NCI-H774 (cell line): ENCODE results near the gene NCOA6.
"Not testable (repeated sequence)": the region's sequence is repeated elsewhere in the genome, so short reads cannot be mapped to it uniquely, and the experiment has no call there.

Experiments used
- DNase-seq: peaks from one replicate; lab custom pipeline; 2025; lab: John Stamatoyannopoulos, UW

Gene NCOA6

DNA sequence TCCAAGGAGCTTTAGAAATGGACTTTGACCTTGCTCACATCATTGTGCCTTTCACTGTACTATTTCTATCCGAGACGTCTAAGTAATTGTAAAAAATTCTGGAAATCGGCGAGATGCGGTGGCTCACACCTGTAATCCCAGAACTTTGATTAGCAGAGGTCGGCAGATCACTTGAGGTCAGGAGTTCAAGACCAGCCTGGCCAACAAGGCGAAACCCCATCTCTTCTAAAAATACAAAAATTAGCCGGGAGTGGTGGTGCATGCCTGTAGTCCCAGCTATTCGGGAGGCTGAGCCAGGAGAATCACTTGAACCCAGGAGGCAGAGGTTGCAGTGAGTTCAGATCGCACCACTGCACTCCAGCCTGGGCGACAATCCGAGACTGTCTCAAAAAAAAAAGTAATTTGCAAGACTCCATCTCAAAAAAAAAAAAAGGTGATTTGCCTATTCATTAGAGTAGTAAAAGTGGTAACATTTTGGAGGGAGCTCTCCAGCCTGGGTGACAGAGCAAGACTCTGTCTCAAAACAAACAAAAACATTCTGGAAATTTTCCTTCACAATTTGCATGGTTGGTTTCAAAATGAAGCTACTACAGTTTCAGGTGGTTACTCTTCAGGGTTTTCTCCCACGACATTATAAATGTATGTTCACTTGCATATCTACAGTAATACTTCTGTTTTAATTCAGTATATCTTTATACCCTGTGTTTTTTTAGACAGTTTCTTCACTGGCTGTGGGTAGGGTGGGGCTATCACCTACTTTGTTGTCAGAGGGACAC is 106.0 kb downstream of the NCOA6 start:
- DNase-seq, result not testable (repeated sequence)

DNA sequence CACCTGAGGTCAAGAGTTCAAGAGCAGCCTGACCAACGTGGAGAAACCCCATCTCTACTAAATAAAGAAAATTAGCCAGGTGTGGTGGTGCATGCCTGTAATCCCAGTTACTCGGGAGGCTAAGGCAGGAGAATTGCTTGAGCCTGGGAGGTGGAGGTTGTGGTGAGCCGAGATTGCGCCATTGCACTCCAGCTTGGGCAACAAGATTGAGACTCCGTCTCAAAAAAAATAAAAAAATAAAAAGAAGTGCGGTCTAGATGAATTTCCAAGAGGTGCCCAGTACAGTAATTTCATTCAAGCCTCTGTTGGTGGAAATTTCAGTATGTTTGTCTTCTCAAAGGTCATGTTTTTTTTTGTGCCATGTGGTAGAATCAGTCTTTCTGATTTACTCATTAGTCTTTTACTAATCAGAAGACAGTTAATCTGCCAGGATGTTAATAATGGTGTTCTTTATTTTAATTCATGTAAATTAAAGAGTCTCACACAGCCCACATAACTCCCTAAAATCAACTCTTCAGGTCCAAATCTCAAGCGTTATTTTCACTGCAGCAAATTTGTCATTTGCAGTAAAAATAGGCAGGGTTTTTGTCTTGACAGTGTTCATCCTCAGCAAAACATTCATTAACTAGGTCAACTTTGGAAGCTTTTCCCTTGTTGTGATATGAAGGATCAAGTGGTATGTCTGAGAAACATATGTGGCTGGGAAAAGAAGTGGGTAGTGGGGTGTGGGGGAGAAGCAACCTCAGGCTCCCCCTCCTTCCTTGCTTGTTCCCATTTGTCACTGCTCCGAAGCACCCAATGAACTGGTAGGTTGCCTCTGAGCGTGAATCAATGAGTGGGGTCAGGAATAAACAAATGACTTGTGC is 108.0 kb downstream of the NCOA6 start:
- DNase-seq, result no peak

DNA sequence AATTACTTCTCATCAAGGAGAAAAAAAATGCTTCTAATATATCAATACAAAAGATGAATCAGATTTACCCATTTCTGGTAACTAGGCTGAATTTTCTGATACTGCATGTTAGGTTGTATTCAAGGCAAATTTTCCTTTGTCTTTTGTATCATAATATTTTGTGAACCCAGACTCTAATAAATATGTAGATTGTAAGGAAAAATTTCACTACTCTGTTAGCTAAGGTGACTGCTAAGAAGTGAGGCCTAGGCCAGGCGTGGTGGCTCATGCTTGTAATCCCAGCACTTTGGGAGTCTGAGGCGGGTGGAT is 108.6 kb downstream of the NCOA6 start:
- DNase-seq, result no peak

DNA sequence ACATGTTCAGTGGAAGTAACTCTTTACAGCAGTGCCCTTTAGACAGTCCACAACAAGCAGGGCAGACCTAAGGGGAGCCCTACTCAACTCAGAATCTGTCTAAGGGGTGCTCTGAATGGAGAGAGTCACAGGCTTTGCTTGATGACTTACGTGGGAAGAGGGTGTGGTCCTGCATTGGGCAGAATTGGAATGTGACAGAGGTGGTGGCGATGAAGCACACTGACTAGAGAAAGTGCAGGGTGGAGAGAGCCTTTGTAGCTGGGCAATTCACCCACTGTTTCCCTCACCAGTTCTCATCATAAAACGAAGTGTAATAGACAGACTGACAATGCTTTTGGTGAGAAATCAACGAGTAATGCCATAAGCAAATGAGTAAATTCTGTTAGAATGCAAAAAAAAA is 110.1 kb downstream of the NCOA6 start:
- DNase-seq, result no peak

DNA sequence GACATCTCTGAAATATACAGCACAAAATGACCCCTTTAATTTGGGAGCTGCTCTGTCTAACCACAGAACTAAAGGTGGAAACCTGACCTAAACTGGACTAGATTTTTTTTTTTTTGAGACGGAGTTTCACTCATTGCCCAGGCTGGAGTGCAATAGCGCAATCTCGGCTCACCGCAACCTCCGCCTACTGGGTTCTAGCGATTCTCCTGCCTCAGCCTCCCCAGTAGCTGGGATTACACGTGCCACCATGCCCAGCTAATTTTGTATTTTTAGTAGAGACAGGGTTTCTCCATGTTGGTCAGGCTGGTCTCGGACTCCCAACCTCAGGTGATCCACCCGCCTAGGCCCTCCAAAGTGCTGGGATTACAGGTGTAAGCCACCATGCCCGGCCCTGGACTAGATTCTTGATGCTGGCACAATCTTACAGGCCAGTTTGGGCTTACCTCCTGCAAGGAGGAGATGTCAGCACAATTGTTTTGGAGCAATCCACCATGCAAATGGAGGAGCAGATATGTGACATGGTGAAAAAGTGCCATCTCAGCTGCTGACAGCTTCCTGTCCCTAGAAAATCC is 111.4 kb downstream of the NCOA6 start:
- not testable (repeated sequence) for DNase-seq

DNA sequence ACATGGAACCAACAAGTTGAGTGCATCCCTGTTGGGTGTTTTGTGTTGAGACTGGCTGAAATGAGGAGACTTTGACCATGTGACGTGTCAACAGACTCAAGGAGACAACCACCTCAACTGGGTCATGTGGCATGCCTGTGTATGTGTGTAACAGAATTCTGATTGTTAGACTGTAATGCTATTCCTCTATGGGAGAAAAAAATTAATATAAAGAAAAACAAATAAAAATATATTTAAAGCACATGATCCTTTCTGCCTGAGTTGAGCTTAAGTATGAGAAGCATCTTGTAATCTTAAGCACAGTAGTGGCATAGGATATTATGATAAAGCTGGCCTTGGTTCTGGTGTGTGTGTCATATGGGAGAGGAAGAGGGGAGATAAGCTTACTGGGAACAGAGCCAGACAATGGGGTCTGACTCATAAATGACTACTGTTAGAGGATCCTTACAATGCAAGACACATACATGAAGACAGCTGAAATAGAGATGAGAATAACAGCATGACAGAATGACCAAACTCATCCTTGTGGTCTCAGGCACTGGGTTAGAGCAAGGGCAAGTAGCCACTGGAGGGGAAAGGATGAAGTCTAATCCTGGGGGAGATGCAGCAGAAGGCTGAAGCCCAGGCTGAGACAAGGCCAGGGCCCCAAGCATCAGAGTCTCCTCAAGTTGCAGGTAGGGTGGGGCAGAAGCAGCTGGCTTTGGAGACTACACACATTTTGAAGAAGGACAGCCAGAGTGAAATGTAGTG is 112.1 kb downstream of the NCOA6 start:
- no peak for DNase-seq

DNA sequence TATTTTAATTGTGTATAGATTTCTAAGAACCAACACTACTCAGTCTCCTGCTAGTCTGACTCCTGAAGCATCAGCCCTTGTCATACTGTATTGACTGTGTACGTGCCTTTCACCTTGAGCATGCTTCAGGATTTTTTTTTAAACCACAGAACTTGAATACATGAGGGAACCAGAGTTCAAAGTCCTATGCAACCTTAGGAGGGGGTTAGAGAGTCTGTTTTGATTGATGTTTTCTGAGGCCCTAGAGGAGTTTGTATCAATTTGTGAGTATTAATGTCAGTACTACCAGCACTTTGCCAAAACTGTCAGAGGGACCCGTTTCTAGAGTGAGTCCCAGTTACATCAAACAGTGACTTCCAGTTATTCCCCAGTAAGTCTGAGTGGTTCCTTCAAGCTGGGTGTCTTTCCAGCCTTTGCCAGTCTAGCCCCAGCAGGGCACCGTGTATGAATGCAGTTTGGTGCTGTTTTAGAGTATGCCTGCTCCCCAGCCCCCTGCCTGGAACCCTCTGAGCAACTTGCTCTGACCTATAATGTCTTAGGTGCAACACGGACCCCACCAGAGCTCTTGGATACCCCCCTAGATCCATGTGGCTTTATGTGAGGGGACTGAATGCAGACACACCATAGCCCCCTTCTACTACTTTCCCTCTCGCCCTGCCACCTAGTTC is 112.8 kb downstream of the NCOA6 start:
- DNase-seq, result no peak

DNA sequence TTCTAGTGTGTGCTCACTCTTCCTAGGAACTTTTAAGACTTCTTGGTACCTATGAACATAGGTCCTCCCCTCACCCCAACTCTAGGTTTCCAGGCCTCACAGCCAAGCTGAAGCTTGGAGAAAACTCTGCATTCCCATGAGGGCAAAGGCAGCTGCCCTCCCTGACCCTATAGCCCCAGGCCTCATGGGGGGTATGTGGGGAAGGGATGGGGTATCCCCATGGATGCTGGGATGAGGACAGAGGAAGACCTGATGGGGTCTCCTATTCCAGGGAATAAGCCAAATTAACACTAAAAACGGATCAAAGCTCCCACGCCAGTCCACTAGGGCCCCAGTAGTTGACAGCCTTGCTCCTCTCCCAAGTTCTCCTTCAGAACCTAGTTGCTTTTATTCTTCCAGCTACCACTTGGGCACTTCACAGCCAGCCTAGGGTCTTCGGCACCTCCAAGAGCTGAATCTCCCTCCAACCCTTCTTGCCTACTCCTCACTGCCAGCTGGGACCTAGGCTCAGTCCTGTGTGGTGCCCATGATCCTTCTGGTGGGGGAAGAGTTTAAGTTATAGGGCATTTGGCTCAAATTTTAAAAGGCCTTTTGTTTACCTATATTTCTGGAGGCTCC is 113.5 kb downstream of the NCOA6 start:
- no peak for DNase-seq

DNA sequence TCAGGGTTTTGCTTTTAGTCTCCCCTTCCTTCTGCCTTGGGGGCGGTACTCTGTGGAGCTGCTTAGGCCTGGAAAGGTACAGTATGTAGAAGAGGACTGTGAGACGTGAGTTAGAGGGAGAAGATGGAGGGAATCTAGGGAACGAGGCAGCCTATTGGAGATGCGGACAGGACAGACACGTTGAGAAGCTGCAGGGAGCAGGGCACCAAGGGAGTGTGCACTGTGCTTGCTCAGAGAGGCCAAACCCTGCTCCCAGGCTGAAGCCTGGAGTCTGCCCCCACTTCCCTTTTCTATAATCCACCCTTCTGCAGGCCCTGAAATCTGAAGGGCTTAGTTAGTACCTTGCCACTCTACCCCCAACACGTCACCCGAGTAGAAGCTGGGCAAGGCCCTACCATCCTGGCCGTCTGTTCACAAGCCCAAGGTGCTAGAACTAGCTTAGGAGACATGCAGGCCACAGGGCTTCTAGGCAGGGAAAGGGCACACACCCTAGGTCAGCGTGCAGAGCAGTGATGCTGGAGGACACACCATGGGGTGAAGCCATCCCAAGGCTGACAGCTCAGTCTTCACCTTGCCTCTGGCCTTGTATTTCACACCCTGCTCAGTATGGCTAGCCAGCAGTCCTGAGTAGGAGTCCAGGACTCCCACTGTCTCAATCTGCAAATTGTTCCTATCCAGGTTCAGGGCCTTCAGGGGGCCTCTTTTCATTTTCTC is 114.4 kb downstream of the NCOA6 start:
- DNase-seq, result no peak

DNA sequence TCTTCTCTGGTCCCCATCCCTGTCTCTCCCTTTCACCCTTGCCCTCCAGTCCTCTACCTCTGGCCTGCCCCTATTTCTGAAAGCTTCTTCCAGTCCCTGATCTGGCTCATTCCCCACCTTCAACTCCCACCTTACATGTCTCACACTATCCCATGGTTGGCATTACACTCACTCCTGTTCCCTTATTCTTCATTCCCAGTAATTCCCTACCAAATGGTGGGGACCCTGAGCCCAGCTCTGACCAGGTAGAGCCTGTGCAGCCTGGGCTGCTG is 114.9 kb downstream of the NCOA6 start:
- DNase-seq, result no peak

DNA sequence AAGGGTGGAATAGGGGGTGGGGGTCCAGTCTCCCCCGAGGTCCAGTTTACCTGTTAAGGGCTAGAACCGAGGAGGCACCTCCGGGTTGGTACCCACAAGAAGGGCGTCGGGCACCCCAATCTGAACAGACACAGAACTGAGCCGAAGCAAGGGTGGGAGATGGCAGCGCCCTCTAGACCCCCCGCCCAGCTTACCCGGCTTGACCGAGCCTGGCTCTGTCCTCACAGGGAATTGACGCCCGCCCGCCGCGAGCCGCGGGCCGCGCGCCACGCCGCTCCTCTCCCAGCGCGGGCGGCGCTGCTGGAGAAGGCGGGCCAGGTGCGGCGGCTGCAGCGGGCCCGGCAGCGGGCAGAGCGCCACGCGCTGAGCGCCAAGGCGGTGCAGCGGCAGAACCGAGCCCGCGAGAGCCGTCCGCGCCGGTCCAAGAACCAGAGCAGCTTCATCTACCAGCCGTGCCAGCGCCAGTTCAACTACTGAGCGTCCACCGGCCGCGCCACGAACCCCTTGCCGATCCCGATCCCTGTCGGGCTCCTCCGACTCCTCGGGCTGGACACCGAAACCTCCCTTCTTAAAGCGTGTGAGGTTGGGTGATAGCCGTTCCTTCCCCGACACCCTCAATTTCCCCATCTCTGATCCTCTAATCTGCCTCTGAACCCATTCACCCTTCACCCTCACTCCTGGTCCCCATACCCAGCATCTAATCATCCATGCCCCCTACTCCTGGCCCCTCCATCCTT is 115.5 kb downstream of the NCOA6 start:
- peak; percentile 75 for DNase-seq

DNA sequence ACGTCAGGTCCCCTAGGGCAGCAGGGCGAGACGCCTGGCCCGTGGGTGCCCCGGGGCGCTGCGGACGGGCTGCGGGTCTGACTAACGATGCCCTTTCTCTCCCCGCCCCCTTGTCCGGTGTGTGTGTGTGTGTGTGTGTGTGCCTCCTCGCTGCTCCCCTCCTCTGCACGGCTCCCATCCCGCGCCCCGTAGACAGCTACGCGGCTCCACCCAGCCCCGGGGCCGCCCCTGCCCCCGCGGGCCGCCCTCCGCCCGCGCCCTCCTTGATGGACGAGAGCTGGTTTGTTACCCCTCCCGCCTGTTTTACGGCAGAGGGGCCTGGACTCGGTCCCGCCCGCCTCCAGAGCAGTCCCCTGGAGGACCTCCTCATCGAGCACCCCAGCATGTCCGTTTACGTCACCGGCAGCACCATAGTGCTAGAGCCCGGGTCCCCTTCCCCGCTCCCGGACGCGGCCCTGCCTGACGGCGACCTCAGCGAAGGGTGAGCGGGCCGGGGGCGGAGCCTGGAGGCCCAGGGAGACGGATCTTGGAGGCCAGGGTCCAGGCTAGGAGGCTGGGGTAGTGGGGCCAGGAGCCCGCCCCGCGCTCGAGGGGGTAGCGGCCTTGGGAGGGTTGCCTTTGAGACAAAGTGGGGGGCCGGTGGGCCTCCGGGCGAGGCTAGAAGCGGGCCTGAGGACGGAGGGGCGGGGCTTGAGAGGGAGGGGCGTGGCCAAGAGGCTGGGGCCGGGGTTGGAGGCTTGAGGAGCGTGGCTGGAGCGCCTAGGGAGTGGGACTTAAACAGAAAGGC is 116.2 kb downstream of the NCOA6 start:
- peak; percentile 84 for DNase-seq

DNA sequence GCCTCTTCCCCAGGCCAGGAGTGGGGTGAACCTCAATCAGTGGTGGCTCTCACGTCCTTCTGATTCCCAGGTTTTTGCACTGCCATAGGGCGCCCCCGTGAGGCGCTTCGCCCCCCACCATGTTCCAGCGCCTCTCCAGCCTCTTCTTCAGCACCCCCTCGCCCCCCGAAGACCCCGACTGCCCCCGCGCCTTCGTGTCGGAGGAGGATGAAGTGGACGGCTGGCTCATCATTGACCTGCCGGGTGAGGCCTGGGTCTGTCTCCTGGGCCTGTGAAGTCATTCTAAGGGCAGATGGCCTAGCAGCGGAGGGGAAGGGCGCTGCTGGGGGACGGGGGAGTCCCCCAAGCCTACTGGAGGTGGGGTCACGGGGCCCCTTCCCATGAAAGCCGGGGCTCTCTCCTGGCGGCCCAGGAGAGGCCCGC is 116.8 kb downstream of the NCOA6 start:
- peak; percentile 33 for DNase-seq

DNA sequence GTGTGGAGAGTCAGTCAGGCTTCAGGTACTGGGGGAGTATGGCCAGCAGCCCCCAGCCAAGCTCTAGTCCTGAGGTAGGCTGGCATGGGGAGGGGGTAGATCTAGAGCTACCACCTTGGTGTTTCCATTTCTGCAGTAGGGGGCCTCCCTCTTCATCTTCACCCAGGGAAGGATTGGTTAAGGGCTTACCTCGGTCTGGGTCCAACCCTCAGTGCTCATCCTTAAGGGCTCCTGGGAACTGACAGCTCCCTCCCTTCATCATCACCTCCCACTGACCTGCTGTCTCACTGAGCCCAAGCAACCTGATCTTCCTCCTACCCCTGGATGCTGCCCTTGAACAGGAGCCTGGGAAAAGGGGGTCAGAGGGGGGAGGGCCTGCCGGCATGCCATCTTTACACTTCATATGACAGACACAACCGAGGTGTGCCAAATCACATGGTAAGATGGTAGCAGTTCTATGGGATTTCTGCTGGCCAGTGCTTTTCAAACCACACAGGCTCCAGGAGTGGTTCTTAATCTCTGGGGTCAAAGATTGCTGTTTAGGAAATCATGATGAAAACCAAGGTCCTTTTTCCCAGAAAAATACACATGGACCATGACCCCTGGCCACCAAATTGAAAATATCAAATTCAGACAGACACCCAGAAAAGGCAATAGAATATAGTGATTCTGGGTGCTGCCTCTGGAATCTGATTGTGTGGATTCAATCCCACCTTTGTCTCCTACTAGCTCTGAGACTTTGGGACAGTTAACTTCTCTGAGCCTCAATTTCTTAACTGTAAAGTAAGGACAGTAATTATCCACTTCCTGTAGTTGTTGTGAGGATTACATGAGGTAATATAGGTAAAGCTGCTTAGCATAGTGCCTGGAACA is 118.3 kb downstream of the NCOA6 start:
- DNase-seq, result no peak

DNA sequence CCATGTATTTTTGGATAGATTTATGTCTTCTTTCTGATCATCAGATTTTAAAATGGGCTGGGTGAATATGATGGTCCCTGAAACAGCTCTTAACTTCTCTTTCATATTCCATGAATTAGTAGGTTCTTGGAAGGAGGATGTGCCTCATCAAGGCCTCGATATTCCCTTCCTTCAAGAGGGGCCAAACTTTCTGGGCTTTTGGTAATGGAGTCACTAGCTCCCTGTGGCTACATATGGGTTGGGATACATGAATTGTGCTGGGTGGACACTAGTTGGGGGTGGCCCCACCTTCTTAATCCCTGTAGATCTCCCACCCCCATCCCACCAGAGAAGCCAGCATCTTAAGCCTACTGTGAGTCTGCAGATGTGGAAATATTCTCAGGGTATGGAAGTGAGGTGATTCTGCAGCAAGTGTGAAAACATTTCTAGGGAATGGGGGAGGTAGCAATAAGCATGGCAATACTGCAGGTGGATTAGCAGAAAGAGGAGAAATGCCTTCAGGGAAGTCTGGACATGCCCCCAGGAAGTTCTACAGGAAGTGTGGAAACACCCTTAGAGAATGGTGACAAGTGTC is 119.1 kb downstream of the NCOA6 start:
- DNase-seq, result no peak

DNA sequence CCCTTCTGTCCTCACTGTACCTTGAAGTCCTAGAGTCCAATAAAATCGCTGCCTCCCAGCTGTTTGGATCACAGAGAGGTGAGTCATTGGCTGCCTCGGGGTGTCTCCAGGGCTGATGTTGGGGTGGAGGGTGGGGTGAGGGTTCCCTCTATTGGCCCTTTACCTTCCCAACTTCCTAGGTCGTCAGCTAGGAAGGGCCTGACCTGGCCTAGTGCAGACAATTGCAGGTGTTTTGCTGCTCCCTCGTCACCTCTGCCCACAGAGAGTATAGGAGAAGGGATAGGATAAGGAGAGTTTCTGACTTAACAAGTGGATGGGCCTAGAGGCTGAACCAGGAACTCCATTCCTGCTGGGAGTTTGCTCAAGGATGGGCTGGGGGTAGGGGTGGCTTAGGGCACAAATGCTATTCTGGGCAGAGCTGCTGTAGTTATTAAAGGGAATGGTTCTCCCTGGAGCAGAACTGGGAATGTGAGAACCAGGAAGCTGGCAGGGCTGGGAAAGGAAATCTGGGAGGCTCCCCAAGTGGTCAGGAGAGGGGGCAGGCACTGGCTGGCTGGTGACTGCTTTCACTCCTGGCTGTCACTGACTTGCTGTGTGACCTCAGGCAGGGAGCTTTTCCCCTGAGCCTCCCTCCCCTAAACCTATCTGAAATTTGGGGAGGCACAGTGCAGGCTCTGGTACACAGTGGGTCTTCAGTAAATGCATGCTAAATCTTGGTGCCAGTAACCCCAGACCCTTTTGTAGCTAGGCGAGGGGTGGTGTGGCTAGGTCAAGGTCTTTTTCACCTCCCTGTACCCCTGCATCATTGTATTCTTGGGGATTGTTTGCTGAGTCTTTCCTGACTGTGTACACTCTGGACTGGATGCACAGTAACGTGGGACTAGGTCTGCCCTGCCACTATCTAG is 119.8 kb downstream of the NCOA6 start:
- DNase-seq, result no peak

DNA sequence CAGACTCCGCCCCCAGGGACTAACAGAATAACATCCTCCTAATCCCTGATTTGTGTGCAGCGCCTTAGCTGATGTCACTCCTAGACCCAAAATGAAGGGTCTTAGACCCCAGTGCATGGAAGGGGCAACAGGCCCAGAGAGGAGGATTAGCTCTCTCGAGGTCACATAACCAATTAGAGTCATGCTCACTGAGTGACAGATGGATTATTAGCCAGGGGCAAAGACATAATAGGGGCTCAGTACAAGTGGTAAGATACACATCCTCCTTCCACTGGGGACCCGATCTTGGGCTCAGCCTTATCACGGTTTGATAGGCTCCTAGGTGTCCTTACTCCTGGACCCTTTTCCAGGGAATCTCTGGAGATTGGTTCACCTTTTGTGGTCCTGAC is 120.4 kb downstream of the NCOA6 start:
- DNase-seq, result no peak
